Coronary artery (tissue), 2 donors: ENCODE measurements around the gene ACTRT1.

Source experiments
- DNase-seq: peaks from one replicate; pipeline ENCODE4 v3.0.0-alpha.2; 2017; ENCODE audit warnings: low spot score
- H3K27ac ChIP-seq, 2 donors: fragments of 200-600 bp; sonication (generic); one replicate each; pipeline ENCODE4 v1.5.1; 2016 to 2019
- H3K4me3 ChIP-seq: fragments of 200-600 bp; sonication (generic); 2 replicates; pipeline ENCODE4 v1.5.1; 2016; ENCODE audit warnings: mild to moderate bottlenecking, moderate library complexity
- TF ChIP-seq, protein P1 (sequence below): fragments of 200-600 bp; sonication (generic); IDR thresholded peaks from one replicate; pipeline ENCODE4 v1.5.1; 2019; ENCODE audit warnings: antibody characterized with exemption

Gene ACTRT1

DNA sequence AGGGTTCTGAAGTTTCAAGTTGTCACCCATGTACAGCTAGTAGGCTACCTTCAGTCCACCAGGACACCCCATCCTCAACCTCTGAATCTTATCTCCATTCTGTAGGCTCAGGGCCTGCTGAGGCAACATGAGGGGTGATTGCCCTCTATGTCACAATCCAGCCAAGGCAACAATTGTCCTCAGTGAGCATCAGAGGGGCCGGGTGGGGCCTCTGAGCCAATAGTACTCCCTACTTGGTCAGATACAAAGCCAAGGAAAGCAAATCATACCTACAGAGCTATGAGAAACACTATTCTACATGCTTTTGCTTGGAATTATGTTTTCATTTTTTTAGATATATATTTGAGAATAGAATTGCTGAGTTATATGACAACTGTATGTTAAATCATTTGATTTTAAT is at the start of gene ACTRT1:
Gene ACTRT1 (minus strand): TSS at position 101 of the 400 bp plus-strand sequence. CDS start 197 bp downstream, outside the sequence.
- TF ChIP-seq, protein P1, sequence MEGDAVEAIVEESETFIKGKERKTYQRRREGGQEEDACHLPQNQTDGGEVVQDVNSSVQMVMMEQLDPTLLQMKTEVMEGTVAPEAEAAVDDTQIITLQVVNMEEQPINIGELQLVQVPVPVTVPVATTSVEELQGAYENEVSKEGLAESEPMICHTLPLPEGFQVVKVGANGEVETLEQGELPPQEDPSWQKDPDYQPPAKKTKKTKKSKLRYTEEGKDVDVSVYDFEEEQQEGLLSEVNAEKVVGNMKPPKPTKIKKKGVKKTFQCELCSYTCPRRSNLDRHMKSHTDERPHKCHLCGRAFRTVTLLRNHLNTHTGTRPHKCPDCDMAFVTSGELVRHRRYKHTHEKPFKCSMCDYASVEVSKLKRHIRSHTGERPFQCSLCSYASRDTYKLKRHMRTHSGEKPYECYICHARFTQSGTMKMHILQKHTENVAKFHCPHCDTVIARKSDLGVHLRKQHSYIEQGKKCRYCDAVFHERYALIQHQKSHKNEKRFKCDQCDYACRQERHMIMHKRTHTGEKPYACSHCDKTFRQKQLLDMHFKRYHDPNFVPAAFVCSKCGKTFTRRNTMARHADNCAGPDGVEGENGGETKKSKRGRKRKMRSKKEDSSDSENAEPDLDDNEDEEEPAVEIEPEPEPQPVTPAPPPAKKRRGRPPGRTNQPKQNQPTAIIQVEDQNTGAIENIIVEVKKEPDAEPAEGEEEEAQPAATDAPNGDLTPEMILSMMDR: no peak
- no peak within 1 kb of the TSS for H3K4me3 ChIP-seq
- no peak for DNase-seq
- no peak within 1 kb of the TSS for H3K27ac ChIP-seq

DNA sequence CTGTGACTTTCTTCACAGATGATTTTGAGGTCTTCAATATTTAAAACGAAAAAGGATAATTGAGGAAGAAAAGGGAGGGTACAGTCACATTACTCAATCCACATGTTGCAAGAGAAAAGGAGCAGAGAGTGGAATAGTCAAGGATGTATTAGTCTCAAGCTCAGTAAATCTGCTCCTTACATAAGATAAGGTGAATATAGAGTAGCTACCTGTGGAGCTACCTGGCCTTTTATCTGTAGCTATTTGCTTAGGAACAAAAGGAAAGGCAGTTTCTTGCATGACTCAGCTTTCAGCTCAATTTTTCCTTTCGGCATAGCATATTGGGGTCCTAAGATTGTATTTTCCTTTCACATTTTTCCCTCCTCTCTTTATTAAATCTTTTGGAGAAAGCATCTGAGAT is 26.3 kb upstream of the ACTRT1 start:
- Histone ChIP-seq H3K4me3 (no peak overlapping the region), H3K27ac (no peak overlapping the region)
- TF ChIP-seq, protein P1: no peak
- DNase-seq: no peak

DNA sequence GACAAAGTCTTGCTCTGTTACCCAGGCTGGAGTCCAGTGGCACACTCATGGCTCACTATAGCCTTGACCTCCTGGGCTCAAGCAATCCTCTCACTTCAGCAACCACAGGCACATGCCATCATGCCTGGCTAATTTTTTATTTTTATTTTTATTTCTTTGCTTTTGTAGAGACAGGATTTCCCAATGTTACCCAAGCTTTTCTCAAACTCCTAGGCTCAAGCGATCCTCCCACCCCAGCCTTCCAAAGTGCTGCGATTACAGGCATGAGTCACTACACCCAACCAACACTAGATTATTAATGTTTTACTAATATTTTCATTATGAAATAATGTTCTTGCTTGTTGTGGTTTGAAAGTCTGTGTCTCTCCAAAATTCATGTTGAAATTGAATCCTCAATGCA is 5.2 kb upstream of the ACTRT1 start:
- TF ChIP-seq, protein P1: no peak
- no peak for DNase-seq
- Histone ChIP-seq H3K27ac (no peak overlapping the region), H3K4me3 (no peak overlapping the region)

DNA sequence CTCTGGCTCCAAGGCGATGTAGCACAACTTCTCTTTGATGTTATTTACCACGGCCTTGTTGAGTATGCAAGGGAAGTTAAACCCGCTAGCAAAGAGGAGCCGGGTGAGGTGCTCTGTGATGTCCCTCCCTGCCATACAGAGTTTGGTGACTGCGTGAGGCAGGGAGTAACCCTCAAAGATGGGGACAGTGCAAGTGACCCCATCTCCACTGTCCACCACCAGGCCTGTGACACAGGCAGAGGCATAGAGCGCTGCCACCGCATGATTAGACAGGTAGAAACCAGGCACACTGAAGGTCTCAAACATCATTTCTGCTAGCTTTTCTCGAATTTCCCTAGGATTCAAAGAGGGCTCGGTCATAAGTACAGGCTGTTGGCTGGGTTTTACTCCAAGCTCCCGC is 677 bp downstream of the ACTRT1 start:
- H3K27ac ChIP-seq: no peak overlapping the region
- H3K4me3 ChIP-seq: no peak overlapping the region
- DNase-seq: no peak
- TF ChIP-seq, protein P1: no peak

DNA sequence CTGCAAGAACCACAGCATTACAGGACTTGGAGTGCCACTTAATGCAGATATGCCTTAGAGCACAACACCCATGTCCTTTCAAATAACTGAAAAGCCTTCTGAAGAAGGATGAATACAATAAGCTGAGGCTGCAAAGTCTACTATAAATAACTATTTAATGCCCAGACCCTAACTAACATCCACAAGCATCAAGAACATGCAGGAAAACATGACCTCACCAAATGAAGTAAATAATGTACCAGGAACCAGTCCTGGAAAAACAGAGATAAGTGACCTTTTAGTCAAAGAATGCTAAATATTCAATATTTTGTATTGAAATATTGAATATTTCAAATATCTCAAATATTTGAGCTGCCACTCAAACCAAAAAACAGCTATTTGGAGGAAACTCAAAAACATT is 16.9 kb downstream of the ACTRT1 start:
- no peak overlapping the region for H3K4me3 ChIP-seq
- TF ChIP-seq, protein P1: no peak
- no peak for DNase-seq

DNA sequence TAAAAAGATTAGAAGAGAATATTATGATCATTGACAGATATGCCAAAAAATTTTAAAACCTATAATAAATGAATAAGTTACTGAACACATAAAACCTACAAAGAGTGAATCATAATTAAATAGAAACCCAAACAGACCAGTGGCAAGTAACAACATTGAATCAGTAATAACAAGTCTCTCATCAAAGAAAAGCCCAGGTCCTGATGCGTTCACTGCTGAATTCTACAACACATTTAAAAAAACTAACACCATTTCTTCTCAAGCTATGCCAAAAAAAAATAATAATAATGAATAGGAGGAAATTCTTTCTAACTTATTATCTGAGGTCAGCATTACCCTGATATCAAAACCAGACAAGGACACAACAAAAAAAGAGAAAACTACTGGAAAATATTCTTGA is 30.6 kb downstream of the ACTRT1 start:
- no peak for DNase-seq
- H3K27ac ChIP-seq: no peak overlapping the region

More for the DNA sequence above, 16.9 kb downstream of the ACTRT1 start:
- H3K27ac ChIP-seq: no peak overlapping the region

DNA sequence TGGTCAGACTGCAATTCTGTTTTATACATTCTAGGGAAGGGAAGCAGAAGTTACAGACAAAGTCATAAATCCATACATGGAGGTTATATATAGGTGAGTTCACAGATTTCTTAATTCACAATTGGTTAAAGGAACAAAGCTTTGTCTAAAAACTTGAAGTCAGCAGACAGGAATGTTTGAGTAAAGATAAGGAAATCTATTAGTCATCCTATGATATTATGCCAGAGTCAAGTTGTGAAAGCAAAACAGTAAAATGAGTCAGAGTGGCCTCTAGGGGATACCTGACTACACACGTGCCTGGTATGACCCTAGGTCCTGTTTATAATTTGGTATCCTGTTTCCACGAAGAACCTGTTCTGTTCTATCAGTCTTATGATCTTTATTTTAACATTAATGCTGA is 31.5 kb downstream of the ACTRT1 start:
- no peak for DNase-seq
- no peak overlapping the region for H3K27ac ChIP-seq
- H3K4me3 ChIP-seq: no peak overlapping the region
- TF ChIP-seq, protein P1: no peak

More for the DNA sequence above, 30.6 kb downstream of the ACTRT1 start:
- TF ChIP-seq, protein P1: no peak
- no peak overlapping the region for H3K4me3 ChIP-seq
